SIG-M5 (cell line): Measurements from ENCODE around the gene PKD1L1.

ENCODE experiments used
- DNase-seq: peaks from one replicate; lab custom pipeline; 2025; lab: John Stamatoyannopoulos, UW

Gene PKD1L1

GRCh38 chr7:47875998-47876744, 72.1 kb downstream of the PKD1L1 start:
- no peak for DNase-seq

- no peak for DNase-seq
Measured at GRCh38 chr7:47875406-47875805, 72.9 kb downstream of the PKD1L1 start.

- DNase-seq = no peak
Measured at GRCh38 chr7:47873762-47874161, 74.5 kb downstream of the PKD1L1 start.

GRCh38 chr7:47867286-47867685, 81.0 kb downstream of the PKD1L1 start:
- DNase-seq = no peak

GRCh38 chr7:47866120-47866519, 82.1 kb downstream of the PKD1L1 start:
- no peak for DNase-seq

DNA sequence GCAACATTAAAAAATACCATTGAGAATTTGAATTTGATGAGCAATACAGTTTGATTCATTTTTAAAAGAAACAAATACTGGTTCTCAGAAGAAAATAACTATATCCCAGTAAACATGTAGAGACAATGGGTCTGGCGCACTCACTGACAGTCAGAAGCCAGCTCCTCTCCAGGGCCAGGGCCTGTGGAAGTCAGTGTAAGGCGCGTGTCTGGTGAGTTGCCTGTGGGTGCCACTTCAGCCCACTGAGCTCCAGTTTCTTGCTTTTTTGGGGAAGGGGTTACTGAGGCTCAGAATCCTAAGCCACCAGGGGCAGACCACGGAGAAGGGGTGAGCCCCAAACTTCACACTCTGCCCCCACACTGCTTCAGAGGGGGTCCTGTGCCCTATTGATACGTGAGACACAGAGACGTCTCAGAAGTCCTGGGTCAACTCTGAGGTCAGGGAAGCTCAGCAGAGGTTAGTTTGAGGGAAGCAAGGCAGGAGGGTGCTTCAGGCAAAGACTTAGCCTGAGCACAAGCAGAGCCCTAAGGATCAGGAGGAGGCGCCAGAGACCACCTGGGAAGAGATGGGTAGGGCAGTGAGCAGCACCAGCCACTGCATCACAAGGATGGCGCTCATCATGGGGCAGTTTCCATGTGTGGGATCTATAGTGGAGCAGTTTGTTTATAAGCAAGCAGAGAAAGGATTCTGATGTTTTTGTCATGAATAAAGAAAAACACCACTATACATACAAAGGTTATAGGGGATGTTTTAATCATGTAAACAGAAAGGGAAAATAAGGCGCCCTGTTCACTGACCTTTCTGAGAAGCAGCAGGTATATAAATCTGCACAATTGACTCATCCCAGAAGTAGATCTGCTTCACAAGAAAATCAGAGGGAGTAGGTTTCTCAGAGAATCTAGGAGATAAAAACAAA, 95.7 kb downstream of the PKD1L1 start:
- DNase-seq = no peak

DNA sequence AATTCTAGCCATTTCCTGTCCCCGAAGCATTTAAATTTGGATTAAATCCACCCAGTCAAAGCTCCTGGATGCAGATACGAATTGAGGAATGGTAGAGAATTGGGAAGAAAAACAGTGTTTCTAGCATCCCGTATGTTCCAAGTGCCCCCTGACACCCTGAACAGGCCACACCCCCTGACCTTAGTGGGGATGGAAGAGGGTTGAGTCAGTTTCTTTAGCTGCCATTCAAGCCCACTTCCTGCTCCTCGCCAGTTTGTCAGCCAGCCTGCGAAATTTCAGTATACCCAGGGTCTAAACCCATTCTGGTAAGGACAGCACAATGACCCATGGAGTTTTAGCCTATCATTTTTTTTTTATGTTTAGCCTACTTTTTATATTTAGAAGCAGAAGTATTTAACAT, 101.1 kb downstream of the PKD1L1 start:
- DNase-seq = no peak

- no peak for DNase-seq
Measured at GRCh38 chr7:47846138-47846836, 102.0 kb downstream of the PKD1L1 start.

DNA sequence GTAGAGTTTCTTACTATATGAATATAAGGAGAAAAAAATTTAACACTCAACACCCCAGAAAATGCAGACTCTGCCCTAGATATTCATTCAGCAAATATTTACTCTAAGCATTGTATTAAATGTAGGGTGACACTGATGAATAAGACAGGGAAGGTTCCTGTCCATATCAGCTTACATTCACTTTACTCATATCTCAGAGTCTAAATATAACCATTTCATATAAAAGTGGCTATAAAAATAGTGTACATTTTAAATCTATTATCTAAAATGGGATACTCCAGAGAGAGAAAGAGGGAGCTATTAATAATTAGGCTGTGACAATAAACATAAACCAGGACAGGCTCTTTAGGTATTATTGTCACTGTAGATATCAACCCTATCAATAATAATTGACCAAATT, 104.0 kb downstream of the PKD1L1 start:
- DNase-seq = no peak

- no peak for DNase-seq
Measured at GRCh38 chr7:47843291-47843690, 105.0 kb downstream of the PKD1L1 start.

- no peak for DNase-seq
Measured at GRCh38 chr7:47839381-47839780, 108.9 kb downstream of the PKD1L1 start.

DNA sequence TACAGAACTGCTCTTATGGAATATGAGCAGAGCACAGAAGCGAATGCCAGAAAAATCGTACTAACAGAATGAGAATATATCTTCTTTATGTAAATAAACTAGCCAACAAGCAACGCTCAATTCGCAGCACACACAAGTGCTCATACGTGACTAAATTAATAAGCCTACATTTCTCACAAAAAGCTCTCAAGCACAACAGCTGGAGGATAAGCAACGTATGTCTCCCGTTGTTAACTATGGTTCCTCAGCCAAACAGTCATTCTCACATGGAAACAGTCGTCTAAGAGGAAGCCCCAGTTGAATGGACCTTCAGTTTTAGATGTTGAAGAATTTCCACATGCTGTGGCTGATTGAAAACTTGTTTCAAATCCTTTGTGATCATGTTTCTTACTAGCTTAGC, 110.4 kb downstream of the PKD1L1 start:
- no peak for DNase-seq

DNA sequence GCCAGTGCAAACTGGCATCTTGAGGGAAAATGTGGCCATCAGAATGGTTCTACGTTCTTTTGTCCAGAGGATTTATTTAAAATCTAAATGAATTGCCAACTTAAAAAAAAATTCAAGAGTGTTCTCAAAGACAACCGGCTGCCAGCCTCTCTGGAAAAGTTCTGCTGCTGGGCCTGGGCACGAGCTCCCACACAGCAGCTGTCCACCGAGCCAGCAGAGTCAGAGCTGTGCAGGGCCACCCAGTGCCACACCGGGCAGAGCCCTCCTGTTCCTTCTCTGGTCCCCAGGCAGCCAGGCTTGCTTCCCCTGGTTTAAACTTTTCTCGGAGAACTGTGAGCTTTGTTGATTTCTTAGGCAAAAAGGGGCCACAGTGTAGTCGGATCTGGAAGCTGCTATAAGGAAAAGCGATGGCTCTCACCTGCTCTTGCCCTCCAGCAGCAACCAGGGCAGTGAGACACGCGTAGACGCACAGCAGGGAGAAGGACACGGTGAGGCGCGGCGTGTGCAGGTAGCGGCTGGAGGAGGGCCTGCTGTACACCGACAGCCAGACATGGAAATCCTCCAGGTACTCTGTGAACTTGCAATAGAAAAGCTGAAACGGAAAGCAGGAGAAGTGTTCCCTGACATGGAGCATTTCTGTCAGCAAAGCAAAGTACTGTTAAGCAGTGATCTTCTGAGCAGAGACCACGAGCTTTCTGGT, 111.6 kb downstream of the PKD1L1 start:
- DNase-seq = no peak

- no peak for DNase-seq
Measured at GRCh38 chr7:47836080-47836479, 112.2 kb downstream of the PKD1L1 start.

GRCh38 chr7:47833211-47833610, 115.1 kb downstream of the PKD1L1 start:
- no peak for DNase-seq

DNA sequence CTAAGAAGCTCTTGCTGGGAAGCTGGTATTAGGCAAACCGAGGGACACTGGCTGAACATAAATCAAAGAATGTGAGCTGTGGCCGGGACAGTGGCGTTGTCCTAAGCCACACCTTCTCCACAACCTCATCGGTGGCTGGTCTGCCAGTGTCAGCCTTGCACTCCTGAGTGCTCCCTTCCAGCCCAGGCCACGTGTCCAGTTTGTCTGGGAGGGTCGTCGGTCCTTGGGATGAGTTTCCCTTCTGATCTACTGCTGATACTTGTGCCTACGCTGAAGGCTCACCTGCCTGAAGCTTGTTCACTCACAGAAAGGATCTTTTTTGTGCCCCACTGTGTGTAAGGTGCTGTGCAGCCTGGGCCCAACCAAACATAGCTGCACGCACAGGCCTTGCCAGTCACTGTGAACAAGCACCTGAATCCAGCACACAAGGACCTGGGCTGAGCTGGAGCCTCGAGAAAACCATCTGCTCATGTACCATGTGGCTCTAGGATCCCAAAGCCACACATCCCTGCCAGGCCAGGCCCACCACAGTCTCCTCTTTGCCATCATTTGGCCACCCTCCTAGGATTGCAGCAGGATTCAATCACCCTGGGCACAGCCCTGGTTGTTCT, 116.1 kb downstream of the PKD1L1 start:
- DNase-seq = no peak

DNA sequence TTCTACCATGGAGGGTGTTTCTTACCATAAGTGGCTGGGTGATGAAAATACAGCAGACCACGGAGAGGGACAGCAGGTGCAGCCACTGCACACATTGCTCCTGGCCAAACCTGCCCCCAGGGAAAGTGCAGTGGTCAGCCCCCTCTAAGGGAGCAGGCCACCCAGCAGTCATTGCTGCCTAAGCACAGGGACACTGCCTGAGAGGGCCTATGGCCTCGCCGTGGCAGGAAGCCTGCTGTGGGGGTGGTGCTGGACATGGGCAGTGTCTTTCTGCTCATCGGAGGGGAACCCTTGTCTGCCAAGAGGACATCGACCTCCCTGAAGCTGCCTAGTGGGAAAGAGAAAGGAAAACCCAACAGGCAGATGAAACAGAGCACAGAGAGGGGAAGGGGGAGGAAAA, 118.3 kb downstream of the PKD1L1 start:
- no peak for DNase-seq

DNA sequence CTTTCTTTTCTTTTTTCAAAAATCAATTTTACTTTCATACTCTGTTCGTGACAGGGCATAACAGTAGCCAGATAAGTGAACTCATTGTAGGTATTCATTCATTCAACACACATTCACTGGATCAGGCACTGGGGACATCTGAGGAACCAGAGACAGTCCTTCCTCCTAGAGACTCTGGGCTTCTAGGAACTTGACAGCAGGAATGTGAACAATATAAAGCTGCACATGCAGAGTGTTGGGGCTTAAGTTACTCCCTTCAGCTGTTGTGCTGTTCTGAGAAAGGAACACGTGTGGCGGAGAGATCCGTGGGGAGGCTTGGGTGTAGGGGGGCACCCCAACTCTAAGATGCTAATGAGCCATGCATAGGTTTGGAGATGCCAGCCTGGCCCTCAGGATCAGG, 120.4 kb downstream of the PKD1L1 start:
- no peak for DNase-seq

- DNase-seq = no peak
Measured at GRCh38 chr7:47827351-47827756, 120.9 kb downstream of the PKD1L1 start.

DNA sequence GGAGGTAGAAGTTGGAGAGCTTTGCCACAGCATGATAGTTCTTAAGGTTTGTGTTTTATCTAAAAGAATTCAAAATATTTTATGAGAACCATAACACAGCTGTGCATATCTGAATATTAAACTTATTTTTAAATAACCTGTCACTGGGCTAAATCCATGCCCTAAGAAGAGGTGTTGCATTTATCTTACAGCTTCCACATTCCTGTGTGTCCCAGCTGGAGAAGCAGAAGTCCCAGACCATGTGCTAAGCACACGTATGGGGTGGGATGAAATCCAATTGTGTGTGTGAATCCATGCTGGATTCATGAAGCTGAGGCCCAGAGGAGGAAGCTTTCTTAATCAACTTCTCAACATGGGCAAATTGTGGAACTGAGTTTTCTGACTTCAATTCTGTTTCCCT, 121.5 kb downstream of the PKD1L1 start:
- no peak for DNase-seq

DNA sequence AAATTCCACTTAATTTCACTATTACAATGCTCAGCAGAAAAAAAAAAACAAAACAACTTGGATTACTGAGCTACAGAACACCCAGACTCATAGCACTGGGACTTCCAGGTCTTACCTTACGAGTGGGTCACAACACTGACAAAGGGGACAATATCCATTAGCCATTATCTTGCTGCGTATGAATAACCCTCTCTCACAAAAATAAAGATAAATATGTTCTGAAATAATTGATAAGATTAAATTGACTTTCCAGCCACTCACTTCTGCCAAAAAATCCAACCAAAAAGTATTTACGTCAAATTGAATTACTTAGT, 128.7 kb downstream of the PKD1L1 start:
- DNase-seq = no peak
